Fibroblast of skin of left quadriceps (primary cell): Measurements from ENCODE around the gene TDRD10.
"Not testable (repeated sequence)": the region's sequence is repeated elsewhere in the genome, so short reads cannot be mapped to it uniquely, and the experiment has no call there.

Source experiments
- DNase-seq, 2 experiments: peaks; one replicate each; pipeline ENCODE4 v3.0.0-alpha.2; 2013; ENCODE audit warnings: low read depth in 2 of 2

TDRD10 gene

DNA sequence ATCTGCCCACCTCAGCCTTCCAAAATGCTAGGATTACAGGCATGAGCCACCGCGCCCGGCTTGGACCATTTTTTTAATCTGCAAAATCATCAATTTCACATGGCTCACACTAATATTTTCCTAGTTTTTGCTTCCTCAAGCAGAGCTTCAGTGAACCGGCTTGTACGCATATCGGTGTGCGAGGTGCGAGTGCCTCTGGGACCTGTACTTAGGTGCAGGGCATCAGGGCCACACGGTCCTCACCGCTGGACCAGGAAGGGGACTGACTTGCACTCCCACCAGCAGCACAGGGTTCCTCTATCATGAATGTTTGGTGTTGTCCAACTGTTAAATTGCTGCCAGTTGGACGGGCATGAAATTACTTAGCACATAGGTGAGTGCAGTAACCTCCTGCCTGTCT lies 15.6 kb downstream of the TDRD10 start:
- no peak for DNase-seq

GRCh38 chr1:154519591-154519991 lies 17.6 kb downstream of the TDRD10 start:
- DNase-seq, result no peak

- DNase-seq, result no peak
Measured at GRCh38 chr1:154520333-154520732, 18.3 kb downstream of the TDRD10 start.

DNA sequence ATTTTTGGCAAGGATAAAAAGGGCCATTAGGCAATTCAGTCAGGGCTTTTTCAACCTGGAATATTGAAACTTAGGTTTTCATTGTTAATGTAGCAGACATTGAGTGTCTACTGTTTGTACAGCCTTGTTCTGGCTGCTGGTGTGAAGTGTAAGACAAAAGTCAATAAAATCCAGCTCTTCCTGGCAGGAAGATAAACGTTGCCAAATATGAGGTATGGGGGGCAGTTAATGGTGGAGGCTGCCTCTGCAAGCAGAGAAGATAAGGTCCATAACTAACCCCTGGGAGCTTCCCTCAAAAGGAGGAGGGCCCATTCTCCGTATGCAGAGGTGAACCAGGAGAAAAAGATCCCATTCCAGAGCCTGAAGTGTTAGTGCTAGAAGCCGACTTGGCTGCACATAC lies 19.7 kb downstream of the TDRD10 start:
- no peak for DNase-seq

DNA sequence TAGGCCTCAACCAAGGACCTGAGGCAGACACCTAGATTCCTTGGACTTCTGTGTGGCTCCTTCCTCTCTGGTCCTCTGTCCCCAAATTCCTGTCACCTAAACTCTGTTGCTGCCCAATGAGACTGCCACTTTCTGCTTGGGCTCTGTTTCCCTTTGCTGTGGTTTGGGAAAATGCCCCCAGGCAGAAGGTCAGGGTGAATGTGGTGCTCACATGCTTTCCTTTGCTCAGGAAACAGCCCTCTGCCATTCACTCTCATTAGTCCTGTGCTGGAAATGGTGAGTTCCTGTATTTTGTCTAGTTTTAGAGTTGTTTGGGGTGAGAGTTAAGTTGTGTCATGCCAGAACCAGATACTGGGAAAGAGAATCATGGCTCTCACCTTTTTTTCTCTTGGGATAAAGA lies 22.9 kb downstream of the TDRD10 start:
- DNase-seq, result no peak

DNA sequence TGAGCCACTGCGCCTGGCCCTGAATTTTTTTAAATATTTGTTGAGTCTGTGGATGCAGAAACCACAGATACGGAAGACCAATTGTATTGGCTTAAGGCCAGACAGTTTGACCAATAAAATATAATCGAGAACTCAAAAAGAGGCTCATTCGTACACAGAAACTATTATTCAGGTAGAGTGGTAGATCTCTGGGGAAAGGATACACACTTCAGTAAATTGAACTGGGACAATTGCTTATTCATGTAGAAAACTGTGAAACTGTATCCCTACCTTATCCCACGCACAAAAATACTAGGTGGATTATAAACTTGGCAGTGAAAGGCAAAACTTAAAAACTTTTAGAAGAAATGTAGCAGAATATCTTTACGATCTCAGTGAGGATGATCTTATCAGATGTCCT lies 25.2 kb downstream of the TDRD10 start:
- no peak for DNase-seq

- no peak for DNase-seq
Measured at GRCh38 chr1:154529308-154529707, 27.3 kb downstream of the TDRD10 start.

GRCh38 chr1:154531950-154532349 lies 29.9 kb downstream of the TDRD10 start:
- DNase-seq, result not testable (repeated sequence)

- no peak for DNase-seq
Measured at GRCh38 chr1:154533952-154534844, 32.2 kb downstream of the TDRD10 start.

DNA sequence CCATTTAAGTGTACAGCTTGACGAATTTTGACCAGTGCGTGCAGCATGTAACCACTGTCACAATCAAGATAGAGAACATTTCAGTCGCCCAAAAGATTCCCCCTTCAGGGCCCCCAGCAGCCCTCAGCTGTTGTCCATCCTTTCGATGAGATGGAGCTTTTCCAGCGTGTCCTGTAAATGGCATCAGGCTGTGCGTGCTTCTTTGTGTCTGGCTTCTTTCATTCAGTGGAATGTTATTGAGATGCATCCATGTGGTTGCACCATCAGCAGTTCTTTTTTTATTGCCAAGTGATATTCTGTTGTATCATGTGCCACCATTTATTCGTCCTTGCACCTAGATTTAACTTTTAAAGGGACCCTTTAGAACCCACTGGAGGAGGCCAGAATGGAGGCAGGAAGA lies 34.6 kb downstream of the TDRD10 start:
- no peak for DNase-seq

DNA sequence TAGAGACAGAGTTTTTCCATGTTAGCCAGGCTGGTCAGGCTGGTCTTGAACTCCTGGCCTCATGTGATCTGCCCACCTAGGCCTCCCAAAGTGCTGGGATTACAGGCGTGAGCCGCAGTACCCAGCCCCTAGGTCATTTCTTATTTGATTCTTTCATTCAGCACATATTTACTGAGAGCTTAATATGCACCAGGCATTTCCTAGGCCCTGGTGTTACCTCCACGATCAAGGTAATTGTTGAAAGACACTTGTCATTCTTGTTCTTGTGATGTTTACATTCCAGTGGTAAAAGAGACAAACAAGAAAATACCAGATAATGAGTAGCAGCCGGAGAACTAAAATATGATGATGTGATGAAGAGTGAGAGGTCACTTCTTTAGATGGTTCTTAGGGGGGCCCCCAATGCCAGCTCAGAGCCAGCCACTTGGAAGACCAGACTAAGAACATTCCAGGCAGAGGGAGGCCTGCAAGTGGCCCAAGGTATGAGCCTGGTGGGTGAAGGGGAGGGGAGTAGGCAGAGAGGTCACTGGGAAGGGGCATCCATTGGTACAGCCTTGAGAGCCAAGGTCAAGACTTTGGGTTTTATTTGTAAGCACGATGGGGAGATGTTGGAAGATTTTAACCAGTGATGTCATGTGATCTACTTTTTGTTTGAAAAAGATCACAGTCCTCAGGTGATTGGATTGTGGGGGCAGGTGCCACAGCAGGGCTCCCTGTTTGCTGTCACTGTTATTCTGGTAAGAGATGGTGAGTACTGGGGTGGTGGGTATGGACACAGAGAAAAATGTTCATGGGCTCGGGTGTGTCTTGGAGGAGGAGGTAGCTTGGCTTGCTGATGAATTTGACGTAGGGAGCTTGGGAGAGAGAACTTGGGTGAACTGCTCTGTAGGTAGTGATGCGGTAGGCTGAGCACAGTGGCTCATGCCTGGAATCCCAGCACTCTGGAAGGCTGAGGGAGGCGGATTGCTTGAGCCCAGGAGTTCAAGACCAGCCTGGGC lies 37.8 kb downstream of the TDRD10 start:
- no peak for DNase-seq

DNA sequence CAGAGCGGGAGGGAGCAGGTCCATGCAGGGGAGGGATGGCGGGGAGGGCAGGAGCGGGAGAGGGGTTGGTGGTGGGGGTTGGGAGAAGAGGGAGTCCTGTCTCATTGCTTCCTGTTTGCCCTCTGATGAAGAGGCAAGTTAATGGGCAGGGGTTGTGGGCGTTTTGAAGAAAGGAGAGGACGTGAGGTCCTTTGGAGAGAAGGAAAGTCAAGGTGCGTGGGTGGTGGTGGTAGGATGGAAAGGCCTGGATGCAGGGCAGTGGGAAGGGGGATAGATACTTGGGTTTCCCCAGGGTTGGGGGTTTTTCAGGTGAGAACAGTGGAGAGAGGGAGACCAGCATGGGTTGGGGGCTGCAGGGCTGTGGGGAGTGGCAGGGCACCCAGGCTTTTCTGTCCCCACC lies 39.2 kb downstream of the TDRD10 start:
- DNase-seq, result no peak

- peak in 1 of 2 experiments; percentile 8 for DNase-seq
Measured at GRCh38 chr1:154546264-154547063, 44.4 kb downstream of the TDRD10 start.

- DNase-seq, result no peak
Measured at GRCh38 chr1:154547105-154547732, 45.2 kb downstream of the TDRD10 start.

GRCh38 chr1:154548028-154548427 lies 46.0 kb downstream of the TDRD10 start:
- DNase-seq, result no peak

GRCh38 chr1:154549202-154549770 lies 47.3 kb downstream of the TDRD10 start:
- DNase-seq, result no peak

DNA sequence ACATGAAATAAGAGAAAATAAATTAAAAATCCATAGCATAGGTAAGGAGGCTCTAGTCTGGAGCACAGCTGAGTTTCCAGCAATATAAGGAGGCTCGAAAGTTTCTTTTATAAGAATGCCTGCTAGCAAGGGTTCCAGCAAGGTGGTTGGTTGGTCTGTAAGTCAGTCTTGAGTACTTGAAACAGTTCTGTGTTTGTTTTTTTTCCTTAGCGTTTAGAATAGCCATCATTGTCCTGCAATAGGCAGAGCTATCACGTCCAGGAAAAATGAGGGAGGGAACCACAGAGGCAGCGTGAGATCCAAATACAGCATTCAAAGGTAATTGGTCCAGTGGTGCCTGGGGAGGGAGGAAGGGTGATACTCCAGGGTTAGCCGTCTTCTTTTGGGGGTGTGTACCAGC lies 48.1 kb downstream of the TDRD10 start:
- no peak for DNase-seq

GRCh38 chr1:154550657-154551056 lies 48.6 kb downstream of the TDRD10 start:
- no peak for DNase-seq

- DNase-seq, result no peak
Measured at GRCh38 chr1:154551474-154551873, 49.5 kb downstream of the TDRD10 start.

GRCh38 chr1:154552036-154552435 lies 50.0 kb downstream of the TDRD10 start:
- DNase-seq, result no peak
